BE2C (cell line): ENCODE measurements around the gene RTL5.
A peak's percentile ranks its signal among the peaks of the same experiment; 100 is the strongest.

ENCODE experiments used
- DNase-seq: peaks from one replicate; pipeline ENCODE4 v3.0.0-alpha.2; 2020
- H3K27me3 ChIP-seq: fragments of 250-450 bp; sonication (Bioruptor Pico); 2 replicates; pipeline ENCODE4 v1.5.1; 2020; ENCODE audit warnings: mild to moderate bottlenecking
- H3K36me3 ChIP-seq: fragments of 250-450 bp; sonication (Bioruptor Pico); 2 replicates; pipeline ENCODE4 v1.5.1; 2020; ENCODE audit warnings: mild to moderate bottlenecking
- H3K4me1 ChIP-seq: fragments of 250-450 bp; sonication (Bioruptor Pico); 2 replicates; pipeline ENCODE4 v1.5.1; 2020
- H3K4me3 ChIP-seq: 2 replicates; pipeline ENCODE4 v1.5.1; 2011; ENCODE audit warnings: low read depth, low read length
- H3K9me3 ChIP-seq: fragments of 250-450 bp; sonication (Bioruptor Pico); 2 replicates; pipeline ENCODE4 v1.5.1; 2020
- TF ChIP-seq, protein P1 (sequence below): IDR thresholded peaks from 2 replicates; pipeline ENCODE4 v1.5.1; 2012; ENCODE audit warnings: mild to moderate bottlenecking, low read depth, low read length

Gene RTL5

DNA sequence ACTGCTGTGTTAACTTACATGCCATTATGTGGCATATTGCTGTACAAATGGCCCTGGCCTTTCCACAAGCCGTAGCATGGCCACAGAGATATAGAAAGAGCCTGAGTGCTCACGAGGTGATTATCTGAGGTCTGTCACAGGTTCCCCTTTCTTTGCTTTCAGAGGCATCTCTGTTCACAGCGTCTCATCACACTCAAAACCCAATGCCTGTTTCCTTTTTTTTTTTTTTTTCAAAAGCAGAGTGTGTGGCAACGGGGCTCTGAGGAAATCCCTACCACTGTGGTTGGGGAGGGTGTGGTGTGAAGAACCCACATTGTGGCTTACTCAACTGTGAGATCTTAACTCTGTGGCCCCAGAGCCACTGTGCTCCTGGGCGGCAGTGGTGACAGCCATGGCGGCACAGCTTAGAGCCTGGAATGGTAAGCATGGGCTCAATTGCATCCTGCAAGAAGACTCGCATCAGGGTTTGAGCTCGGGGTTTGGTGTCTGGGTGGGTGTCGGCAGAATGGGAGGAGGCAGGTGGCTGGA, 30.8 kb downstream of the RTL5 start:
- no peaks in the 10 kb centered on the region for H3K9me3 ChIP-seq
- H3K4me1 ChIP-seq: peaks cover 3% of the 10 kb centered on the region
- no peak overlapping the region for H3K4me3 ChIP-seq
- TF ChIP-seq, protein P1, sequence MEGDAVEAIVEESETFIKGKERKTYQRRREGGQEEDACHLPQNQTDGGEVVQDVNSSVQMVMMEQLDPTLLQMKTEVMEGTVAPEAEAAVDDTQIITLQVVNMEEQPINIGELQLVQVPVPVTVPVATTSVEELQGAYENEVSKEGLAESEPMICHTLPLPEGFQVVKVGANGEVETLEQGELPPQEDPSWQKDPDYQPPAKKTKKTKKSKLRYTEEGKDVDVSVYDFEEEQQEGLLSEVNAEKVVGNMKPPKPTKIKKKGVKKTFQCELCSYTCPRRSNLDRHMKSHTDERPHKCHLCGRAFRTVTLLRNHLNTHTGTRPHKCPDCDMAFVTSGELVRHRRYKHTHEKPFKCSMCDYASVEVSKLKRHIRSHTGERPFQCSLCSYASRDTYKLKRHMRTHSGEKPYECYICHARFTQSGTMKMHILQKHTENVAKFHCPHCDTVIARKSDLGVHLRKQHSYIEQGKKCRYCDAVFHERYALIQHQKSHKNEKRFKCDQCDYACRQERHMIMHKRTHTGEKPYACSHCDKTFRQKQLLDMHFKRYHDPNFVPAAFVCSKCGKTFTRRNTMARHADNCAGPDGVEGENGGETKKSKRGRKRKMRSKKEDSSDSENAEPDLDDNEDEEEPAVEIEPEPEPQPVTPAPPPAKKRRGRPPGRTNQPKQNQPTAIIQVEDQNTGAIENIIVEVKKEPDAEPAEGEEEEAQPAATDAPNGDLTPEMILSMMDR: no peak
- no peaks in the 10 kb centered on the region for H3K27me3 ChIP-seq
- peaks cover 4% of the 10 kb centered on the region for H3K36me3 ChIP-seq
- no peak for DNase-seq

DNA sequence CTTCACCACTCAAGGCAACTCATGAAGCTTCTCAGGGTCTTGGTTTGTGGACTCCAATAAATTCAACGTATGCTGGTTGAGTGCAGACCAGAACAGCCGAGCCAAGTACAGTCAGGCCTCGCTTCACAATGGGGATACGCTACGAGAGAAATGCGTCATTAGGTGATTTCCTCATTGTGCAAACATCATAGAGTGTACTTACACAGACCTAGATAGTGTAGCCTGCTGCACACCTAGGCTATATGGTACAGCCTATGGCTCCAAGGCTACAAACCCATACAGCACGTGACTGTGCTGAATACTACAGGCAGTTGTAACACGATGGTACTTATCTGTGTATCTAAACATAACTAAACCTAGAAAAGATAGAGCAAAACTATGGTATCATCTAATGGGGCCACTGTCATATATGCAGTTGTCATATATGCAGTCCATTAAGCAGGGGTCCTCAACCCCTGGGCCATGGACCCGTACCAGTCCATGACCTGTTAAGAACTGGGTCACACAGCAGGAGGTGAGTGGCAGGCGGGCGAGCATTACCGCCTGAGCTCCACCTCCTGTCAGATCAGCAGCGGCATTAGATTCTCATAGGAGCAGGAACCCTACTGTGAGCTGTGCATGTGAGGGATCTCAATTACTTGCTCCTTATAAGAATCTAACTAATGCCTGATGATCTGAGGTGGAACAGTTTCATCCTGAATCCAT, 31.5 kb downstream of the RTL5 start:
- H3K36me3 ChIP-seq: peaks cover 4% of the 10 kb centered on the region
- DNase-seq: no peak
- TF ChIP-seq, protein P1: no peak
- no peaks in the 10 kb centered on the region for H3K9me3 ChIP-seq
- H3K4me1 ChIP-seq: peaks cover 10% of the 10 kb centered on the region
- H3K4me3 ChIP-seq: no peak overlapping the region
- H3K27me3 ChIP-seq: no peaks in the 10 kb centered on the region

DNA sequence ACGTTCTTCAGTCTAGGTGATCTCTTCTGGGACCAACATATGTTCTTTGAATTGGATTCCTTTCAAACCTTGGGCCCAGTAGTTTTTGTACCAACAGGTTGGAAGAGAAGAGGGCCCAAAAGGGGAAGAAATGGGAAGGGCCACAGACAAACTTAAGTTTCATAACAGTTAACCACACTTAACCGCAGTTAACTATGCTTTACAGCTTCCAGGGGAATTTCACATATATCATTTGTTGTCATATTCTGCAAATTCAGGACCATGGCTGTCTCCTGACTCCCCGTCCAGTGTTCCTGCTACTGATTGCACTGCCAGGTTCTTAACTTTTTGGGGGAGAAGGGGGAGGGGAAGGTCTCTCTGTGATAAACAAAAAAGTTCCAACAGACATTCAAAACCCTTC, 34.6 kb downstream of the RTL5 start:
- DNase-seq: no peak
- Histone ChIP-seq H3K4me3 (no peak overlapping the region), H3K36me3 (peaks cover 4% of the 10 kb centered on the region), H3K27me3 (no peaks in the 10 kb centered on the region), H3K4me1 (peaks cover 23% of the 10 kb centered on the region), H3K9me3 (no peaks in the 10 kb centered on the region)
- TF ChIP-seq, protein P1: no peak

DNA sequence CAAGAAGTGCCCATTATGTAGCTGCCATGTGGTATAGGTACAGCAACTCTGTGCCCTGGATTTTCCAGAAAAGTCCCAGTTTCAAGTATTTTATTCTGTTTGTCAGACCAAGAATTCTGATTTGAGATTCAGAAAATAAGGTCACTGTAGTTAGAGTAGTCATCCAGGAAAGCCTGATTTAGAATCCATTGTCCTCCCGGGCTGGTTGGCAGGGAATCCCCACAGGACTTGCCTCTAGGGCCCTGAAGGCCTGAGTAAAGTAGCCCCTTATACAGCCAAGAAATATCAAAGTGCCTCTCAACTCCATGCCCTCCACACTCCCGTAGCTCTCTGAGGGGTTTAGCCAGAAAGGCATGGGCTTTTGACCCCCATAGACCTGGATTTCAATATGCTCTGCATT, 36.3 kb downstream of the RTL5 start:
- Histone ChIP-seq H3K36me3 (peaks cover 4% of the 10 kb centered on the region), H3K4me1 (peaks cover 23% of the 10 kb centered on the region)
- DNase-seq: no peak

DNA sequence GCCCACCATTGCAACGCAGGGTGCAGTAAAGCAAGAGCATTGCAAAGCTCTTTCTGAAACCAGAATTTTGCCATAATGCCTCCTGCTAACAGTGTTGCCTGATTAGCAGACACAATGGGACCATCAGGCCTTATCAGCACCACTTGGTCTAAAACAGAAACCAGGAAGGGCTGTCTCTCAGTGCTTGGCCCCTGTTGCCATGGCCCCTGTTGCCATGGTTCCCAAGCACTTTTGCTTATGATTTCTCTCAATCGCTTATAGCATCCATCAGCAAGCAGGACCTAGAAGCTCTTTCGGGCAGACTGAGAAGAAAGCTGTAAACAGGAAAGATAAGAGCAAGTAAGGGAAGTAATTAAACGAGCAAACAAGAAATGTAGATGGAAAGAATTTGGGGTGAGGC, 36.8 kb downstream of the RTL5 start:
- Histone ChIP-seq H3K9me3 (no peaks in the 10 kb centered on the region), H3K4me1 (peaks cover 23% of the 10 kb centered on the region), H3K36me3 (peaks cover 4% of the 10 kb centered on the region), H3K4me3 (no peak overlapping the region), H3K27me3 (no peaks in the 10 kb centered on the region)
- peak; percentile 84 for DNase-seq
- TF ChIP-seq, protein P1: no peak

More for the DNA sequence above, 36.3 kb downstream of the RTL5 start:
- Histone ChIP-seq H3K9me3 (no peaks in the 10 kb centered on the region), H3K27me3 (no peaks in the 10 kb centered on the region), H3K4me3 (no peak overlapping the region)
- TF ChIP-seq, protein P1: no peak

DNA sequence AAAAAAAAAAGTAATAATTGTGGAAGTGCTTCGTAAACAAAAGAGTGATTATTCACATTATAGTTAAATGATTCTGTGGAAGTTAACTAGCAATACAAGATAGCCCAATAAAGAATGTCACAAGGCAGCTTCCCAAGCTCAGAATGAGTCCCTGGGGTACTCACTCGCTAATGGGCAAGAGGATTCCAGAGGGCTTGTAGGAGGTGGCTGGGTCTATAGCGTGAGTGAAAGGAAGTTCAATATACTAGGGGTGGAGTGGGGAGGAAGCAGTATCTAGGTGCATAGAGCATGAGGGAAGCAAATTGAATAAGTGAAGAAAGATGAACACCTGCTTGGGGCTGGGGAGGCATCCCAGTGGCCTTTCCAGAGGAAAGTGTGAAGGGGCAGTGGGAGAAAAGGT, 42.5 kb downstream of the RTL5 start:
- TF ChIP-seq, protein P1: no peak
- Histone ChIP-seq H3K9me3 (no peaks in the 10 kb centered on the region), H3K27me3 (no peaks in the 10 kb centered on the region), H3K4me3 (no peak overlapping the region), H3K4me1 (peaks cover 14% of the 10 kb centered on the region), H3K36me3 (peaks cover 6% of the 10 kb centered on the region)
- DNase-seq: no peak
